SK-N-SH treated with all-trans-retinoic acid at 6 μM for 48 hours (cell line): Measurements from ENCODE around the gene LHB.

ENCODE experiments used
- ESRRG ChIP-seq: fragments of 250-450 bp; sonication (Bioruptor Pico); IDR thresholded peaks from 2 replicates; pipeline ENCODE4 v1.6.1; 2021; ENCODE audit warnings: mild to moderate bottlenecking
- OSR1 ChIP-seq: fragments of 250-450 bp; sonication (Bioruptor Pico); IDR thresholded peaks from 2 replicates; pipeline ENCODE4 v1.8.0; 2022; ENCODE audit warnings: moderate library complexity, mild to moderate bottlenecking, inconsistent platforms
- TF ChIP-seq, protein P1 (sequence below): fragments of 250-450 bp; sonication (Bioruptor Pico); IDR thresholded peaks from 2 replicates; pipeline ENCODE4 v1.5.1; 2021; ENCODE audit warnings: mild to moderate bottlenecking, moderate library complexity
- TF ChIP-seq, protein P2 (sequence below): fragments of 250-450 bp; sonication (Bioruptor Pico); IDR thresholded peaks from 2 replicates; pipeline ENCODE4 v1.8.0; 2020; ENCODE audit warnings: mild to moderate bottlenecking, moderate library complexity, borderline replicate concordance

DNA sequence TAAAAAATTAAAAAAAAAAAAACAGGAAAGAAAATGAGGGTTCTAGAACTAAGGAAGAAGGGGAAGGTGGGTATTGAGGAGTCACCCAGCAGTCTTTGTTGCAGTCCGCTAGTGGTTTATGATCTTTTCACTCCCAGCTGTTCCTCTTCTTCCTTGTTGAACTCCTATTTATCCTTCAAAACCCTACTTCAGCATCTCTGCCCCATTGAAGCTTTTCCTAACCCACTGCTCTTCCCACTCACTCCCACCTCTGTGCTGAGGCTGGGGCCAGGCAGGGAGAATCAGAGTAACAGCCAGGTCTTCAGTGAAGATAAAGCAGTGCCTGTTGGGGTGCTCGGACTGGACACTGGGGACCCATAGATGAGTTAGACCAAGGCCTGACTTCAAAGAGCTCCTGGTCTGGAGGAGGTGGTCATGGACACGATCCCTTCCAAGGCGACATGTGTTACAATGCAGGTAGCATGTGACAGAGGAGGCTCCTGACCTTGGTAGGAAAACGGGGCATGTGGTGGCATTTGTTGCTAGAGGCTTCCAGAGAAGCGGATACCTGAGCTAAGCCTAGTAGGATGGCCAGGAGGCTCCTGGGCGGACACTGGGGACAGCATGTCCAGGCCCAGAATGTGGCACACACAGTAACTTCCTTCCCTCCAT, 11.8 kb downstream of the LHB start:
- TF ChIP-seq, protein P1, sequence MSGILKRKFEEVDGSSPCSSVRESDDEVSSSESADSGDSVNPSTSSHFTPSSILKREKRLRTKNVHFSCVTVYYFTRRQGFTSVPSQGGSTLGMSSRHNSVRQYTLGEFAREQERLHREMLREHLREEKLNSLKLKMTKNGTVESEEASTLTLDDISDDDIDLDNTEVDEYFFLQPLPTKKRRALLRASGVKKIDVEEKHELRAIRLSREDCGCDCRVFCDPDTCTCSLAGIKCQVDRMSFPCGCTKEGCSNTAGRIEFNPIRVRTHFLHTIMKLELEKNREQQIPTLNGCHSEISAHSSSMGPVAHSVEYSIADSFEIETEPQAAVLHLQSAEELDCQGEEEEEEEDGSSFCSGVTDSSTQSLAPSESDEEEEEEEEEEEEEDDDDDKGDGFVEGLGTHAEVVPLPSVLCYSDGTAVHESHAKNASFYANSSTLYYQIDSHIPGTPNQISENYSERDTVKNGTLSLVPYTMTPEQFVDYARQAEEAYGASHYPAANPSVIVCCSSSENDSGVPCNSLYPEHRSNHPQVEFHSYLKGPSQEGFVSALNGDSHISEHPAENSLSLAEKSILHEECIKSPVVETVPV (CRISPR knock-in tag), result no peak
- TF ChIP-seq, protein P2, sequence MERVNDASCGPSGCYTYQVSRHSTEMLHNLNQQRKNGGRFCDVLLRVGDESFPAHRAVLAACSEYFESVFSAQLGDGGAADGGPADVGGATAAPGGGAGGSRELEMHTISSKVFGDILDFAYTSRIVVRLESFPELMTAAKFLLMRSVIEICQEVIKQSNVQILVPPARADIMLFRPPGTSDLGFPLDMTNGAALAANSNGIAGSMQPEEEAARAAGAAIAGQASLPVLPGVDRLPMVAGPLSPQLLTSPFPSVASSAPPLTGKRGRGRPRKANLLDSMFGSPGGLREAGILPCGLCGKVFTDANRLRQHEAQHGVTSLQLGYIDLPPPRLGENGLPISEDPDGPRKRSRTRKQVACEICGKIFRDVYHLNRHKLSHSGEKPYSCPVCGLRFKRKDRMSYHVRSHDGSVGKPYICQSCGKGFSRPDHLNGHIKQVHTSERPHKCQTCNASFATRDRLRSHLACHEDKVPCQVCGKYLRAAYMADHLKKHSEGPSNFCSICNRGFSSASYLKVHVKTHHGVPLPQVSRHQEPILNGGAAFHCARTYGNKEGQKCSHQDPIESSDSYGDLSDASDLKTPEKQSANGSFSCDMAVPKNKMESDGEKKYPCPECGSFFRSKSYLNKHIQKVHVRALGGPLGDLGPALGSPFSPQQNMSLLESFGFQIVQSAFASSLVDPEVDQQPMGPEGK (CRISPR knock-in tag), result no peak
- no peak for TF ChIP-seq ESRRG
- TF ChIP-seq OSR1 (CRISPR knock-in tag), result no peak
